Sigmoid colon (tissue), 4 donors: ENCODE results near the gene LYPD8.

ENCODE experiments used
- CTCF ChIP-seq, 4 experiments: fragments of 450-650 bp in 3 of 4; fragments of 200-600 bp in 1 of 4; IDR thresholded peaks; one replicate each; pipeline ENCODE4 v1.5.1; 2016 to 2019; ENCODE audit warnings: antibody characterized with exemption in 4 of 4, mild to moderate bottlenecking in 3 of 4, moderate library complexity in 2 of 4
- EP300 ChIP-seq, 4 donors: sonication (generic); formaldehyde crosslinking; IDR thresholded peaks; one replicate each; pipeline ENCODE4 v1.6.1; 2017; ENCODE audit warnings: antibody characterized with exemption in 4 of 4
- POLR2A ChIP-seq, 2 donors: fragments of 450-650 bp; IDR thresholded peaks; one replicate each; pipeline ENCODE4 v1.6.1; 2016; ENCODE audit warnings: antibody characterized with exemption in 2 of 2, mild to moderate bottlenecking in 2 of 2, moderate library complexity in 2 of 2

GRCh38 chr1:248786156-248786555 is 30.6 kb upstream of the LYPD8 start:
- TF ChIP-seq CTCF (IDR thresholded peaks at IDR 0.05), result no peak
- no peak for TF ChIP-seq EP300 (IDR thresholded peaks at IDR 0.05)
- TF ChIP-seq POLR2A (IDR thresholded peaks at IDR 0.05), result no peak
